Lower lobe of right lung (tissue), 2 donors: ENCODE measurements around the gene MARK4. TPM values are rescaled to one million over a fixed set of nuclear protein-coding genes. Genes with fewer than 3 reads are reported as not detected.

Experiments used
- ATAC-seq, 2 donors: fragments of 200-7000 bp; cut with Tn5 transposase; one replicate each; pipeline ENCODE4 v1.9.1; 2020 to 2022; ENCODE audit warnings: mild to moderate bottlenecking in 2 of 2, moderate library complexity in 2 of 2
- DNase-seq: peaks from one replicate; pipeline ENCODE4 v3.0.0-alpha.2; 2020
- H3K27ac ChIP-seq: fragments of 200-600 bp; one replicate; pipeline ENCODE4 v1.8.0; 2022
- H3K27me3 ChIP-seq: fragments of 200-600 bp; one replicate; pipeline ENCODE4 v1.8.0; 2022; ENCODE audit warnings: low read depth
- H3K36me3 ChIP-seq: fragments of 200-600 bp; one replicate; pipeline ENCODE4 v1.8.0; 2022; ENCODE audit warnings: mild to moderate bottlenecking
- H3K4me1 ChIP-seq: fragments of 200-600 bp; one replicate; pipeline ENCODE4 v1.8.0; 2022
- H3K4me3 ChIP-seq: fragments of 200-600 bp; one replicate; pipeline ENCODE4 v1.8.0; 2022; ENCODE audit warnings: mild to moderate bottlenecking
- H3K9me3 ChIP-seq: fragments of 200-600 bp; one replicate; pipeline ENCODE4 v1.8.0; 2022
- CTCF ChIP-seq: fragments of 200-600 bp; IDR thresholded peaks from one replicate; pipeline ENCODE4 v1.8.0; 2022; ENCODE audit warnings: antibody characterized with exemption, mild to moderate bottlenecking
- intact Hi-C: fragments of 100-400 bp; cut with DNase I; formaldehyde crosslinking; loops from one replicate; pipeline ENCODE4 v1.11.0; 2022
- total RNA-seq: library from RNA; stranded (reverse); fragmentation: NEBNext Ultra II Directional; extraction: Animal tissue kit (Norgen Biotek cat#: 25700); gene quantifications from one replicate; pipeline ENCODE4 v1.2.1, GENCODE V29; 2021
- donor health status: DM: no; HTN: yes; CAD: no; lungs with severe emphysema.

MARK4 gene
- total RNA-seq, 1 donor from 2014 or later = 32.5 TPM

DNA sequence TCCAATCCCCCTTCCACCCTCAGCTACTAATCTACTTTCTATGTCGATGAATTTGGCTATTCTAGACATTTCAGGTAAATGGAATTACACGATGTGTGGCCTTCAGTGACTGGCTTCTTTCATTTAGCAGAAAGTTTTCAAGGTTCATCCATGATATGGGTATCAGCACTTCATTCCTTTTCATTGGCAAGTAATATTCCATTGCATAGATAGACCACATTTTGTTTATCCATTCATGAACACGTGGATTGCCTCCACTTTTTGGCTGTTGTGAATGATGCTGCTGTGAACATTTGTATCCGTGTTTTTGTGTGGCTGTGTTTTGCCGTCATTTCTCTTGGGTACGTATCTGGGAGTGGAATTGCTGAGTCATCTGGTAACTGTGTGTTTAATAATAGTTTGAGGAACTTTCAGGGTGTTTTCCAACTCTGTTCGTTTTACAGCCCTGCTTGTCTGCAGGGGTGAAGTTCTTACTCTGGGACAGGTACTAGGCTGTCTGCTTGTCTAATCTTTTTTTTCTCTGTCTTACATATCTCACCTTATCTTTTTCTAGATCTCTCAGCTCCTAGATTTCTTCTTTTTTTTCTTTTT is 32.5 kb downstream of the MARK4 start:
- intact Hi-C loops = no loop called here
- no peaks in the 10 kb centered on the region for H3K9me3 ChIP-seq
- H3K27me3 ChIP-seq = no peaks in the 10 kb centered on the region
- peaks cover 71% of the 10 kb centered on the region for H3K36me3 ChIP-seq
- no peak for TF ChIP-seq CTCF
- DNase-seq = no peak
- ATAC-seq = peak in 1 of 2 donors; percentile 56
- H3K27ac ChIP-seq = no peak overlapping the region
- no peaks in the 10 kb centered on the region for H3K4me1 ChIP-seq
- no peak overlapping the region for H3K4me3 ChIP-seq

- peaks cover 64% of the 10 kb centered on the region for H3K36me3 ChIP-seq
- peak in 1 of 2 donors; percentile 19 for ATAC-seq
These were observed 39.4 kb downstream of the MARK4 start for GRCh38 chr19:45290381-45290931.

DNA sequence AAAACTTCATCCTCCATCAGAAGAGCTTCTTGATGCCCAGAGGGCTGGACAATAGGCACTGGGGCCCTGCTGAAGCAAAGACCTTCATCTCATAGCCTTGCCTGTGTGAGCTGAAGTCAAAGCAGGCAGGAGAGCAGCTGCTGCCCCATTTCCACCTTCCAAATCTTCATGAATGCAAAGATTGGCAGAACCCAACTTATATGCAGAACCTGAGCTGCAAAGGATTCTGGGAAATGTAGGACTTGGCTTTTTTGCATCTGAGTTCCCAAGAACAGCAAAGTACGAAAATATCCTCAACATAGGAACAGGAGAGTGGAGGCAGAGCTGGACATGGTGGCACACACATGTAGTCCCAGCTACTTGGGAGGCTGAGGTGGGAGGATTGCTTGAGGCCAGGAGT is 40.8 kb downstream of the MARK4 start:
- H3K4me3 ChIP-seq = no peak overlapping the region
- H3K27me3 ChIP-seq = no peaks in the 10 kb centered on the region
- H3K27ac ChIP-seq = no peak overlapping the region
- intact Hi-C loops = no loop called here
- no peak for DNase-seq
- H3K9me3 ChIP-seq = no peaks in the 10 kb centered on the region
- no peak for ATAC-seq
- TF ChIP-seq CTCF = no peak
- H3K36me3 ChIP-seq = peaks cover 69% of the 10 kb centered on the region
- H3K4me1 ChIP-seq = no peaks in the 10 kb centered on the region

More at GRCh38 chr19:45290381-45290931, 39.4 kb downstream of the MARK4 start:
- intact Hi-C loops = no loop called here
- H3K27me3 ChIP-seq = no peaks in the 10 kb centered on the region
- H3K4me1 ChIP-seq = no peaks in the 10 kb centered on the region
- TF ChIP-seq CTCF = no peak
- H3K27ac ChIP-seq = no peak overlapping the region
- H3K9me3 ChIP-seq = no peaks in the 10 kb centered on the region
- H3K4me3 ChIP-seq = no peak overlapping the region
- no peak for DNase-seq

DNA sequence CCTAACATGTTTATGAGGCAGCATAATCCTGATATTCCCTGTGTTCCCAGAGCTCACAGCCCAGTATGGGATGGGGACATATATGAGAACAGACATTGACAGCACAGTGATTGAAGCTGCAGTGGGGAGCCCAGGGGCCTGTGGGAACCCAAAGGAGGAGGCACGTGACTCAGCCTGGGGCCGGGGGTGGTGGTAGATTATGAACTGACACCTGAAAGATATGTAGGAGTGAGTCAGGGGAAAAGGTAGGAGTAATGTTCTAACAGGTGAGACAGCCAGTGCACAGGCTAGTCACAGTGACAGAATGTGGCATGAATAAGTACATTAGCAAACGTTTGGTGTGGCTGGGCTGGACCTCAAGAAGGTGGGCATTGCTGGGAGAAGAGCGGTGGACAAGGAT is 42.6 kb downstream of the MARK4 start:
- Histone ChIP-seq H3K4me1 (no peaks in the 10 kb centered on the region), H3K27me3 (no peaks in the 10 kb centered on the region), H3K4me3 (no peak overlapping the region), H3K27ac (no peak overlapping the region), H3K9me3 (no peaks in the 10 kb centered on the region), H3K36me3 (peaks cover 61% of the 10 kb centered on the region)
- intact Hi-C loops = no loop called here
- TF ChIP-seq CTCF = no peak
- no peak for DNase-seq
- no peak for ATAC-seq

DNA sequence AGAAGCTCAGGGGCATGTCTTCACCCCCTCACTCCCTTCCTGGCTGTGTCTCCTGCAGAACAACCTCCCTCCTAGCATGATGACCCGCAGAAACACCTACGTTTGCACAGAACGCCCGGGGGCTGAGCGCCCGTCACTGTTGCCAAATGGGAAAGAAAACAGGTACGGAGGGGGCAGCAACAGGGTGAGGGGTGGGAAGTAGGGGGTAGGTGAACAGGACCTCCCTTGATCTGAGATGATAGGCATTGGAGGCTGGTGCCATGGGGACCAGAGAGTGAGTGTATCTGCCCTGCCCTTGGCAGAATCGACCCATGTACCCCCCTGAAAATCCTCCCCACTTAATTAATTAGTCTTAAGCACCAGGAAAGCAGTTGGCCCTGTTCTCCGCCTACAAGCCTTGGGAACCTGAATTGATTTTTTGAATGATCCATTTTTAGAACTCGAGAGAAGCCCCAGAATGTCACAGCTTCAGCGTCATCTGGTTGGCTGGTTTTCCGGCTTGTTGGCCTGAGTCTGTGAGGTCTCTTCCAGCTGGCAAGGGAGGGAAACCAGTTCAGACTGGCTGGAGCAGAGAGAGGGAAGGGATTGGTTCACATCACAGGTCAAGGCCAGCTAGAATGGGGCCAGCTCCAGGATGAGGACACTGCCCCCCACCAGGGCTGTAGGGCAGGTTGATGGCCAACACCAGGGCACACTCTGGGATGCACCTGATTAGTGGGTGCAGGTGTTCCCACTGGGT is 43.4 kb downstream of the MARK4 start:
- no peak for TF ChIP-seq CTCF
- peak in 1 of 2 donors; percentile 7 for ATAC-seq
- Histone ChIP-seq H3K27ac (no peak overlapping the region), H3K27me3 (no peaks in the 10 kb centered on the region), H3K36me3 (peaks cover 60% of the 10 kb centered on the region), H3K4me1 (no peaks in the 10 kb centered on the region), H3K4me3 (no peak overlapping the region), H3K9me3 (no peaks in the 10 kb centered on the region)
- intact Hi-C loops = no loop called here
- DNase-seq = no peak
